ENCODE results near the gene TTC28.
"Not testable (repeated sequence)": the region's sequence is repeated elsewhere in the genome, so short reads cannot be mapped to it uniquely, and the experiment has no call there.

Gene TTC28

GRCh38 chr22:28075358-28075981 lies 604.2 kb downstream of the TTC28 start:
- peak in 3 of 42 donors; percentile 8 to 43 (median 10) for DNase-seq
- intact Hi-C loops (cut with DNase I) = no loop called here

GRCh38 chr22:28074526-28074925 lies 605.1 kb downstream of the TTC28 start:
- DNase-seq = no peak
- intact Hi-C loops (cut with DNase I) = no loop called here

GRCh38 chr22:28072066-28072465 lies 607.6 kb downstream of the TTC28 start:
- DNase-seq = no peak
- intact Hi-C loops (cut with DNase I) = no loop called here

GRCh38 chr22:28068826-28069225 lies 610.8 kb downstream of the TTC28 start:
- intact Hi-C loops (cut with DNase I) = no loop called here
- no peak for DNase-seq

GRCh38 chr22:28064920-28065319 lies 614.7 kb downstream of the TTC28 start:
- intact Hi-C loops (cut with DNase I) = no loop called here
- DNase-seq = no peak

- no peak for DNase-seq
- intact Hi-C loops (cut with DNase I) = no loop called here
Measured at GRCh38 chr22:28063656-28064055, 616.0 kb downstream of the TTC28 start.

GRCh38 chr22:28060594-28060993 lies 619.0 kb downstream of the TTC28 start:
- intact Hi-C loops (cut with DNase I); DNase-seq: not testable (repeated sequence)

- intact Hi-C loops (cut with DNase I) = loop anchor here (10.0 kb wide), 1 partner anchor 387 kb away; no protein-coding TSS in a partner anchor
- no peak for DNase-seq
Measured at GRCh38 chr22:28058036-28058435, 621.6 kb downstream of the TTC28 start.

- intact Hi-C loops (cut with DNase I) = loop anchor here (5.0 to 10.0 kb wide), 2 partner anchors 390 to 542 kb away; no protein-coding TSS in a partner anchor
Measured at GRCh38 chr22:28054819-28055208, 624.8 kb downstream of the TTC28 start.

GRCh38 chr22:28053896-28054818 lies 625.5 kb downstream of the TTC28 start:
- intact Hi-C loops (cut with DNase I) = loop anchor here (5.0 to 10.0 kb wide), 2 partner anchors 391 to 543 kb away; no protein-coding TSS in a partner anchor
- DNase-seq = peak in 1 of 42 donors; percentile 34

More at GRCh38 chr22:28054819-28055208, 624.8 kb downstream of the TTC28 start:
- no peak for DNase-seq

- intact Hi-C loops (cut with DNase I) = loop anchor here (5.0 to 10.0 kb wide), 2 partner anchors 392 to 544 kb away; no protein-coding TSS in a partner anchor
- no peak for DNase-seq
Measured at GRCh38 chr22:28052825-28053269, 626.8 kb downstream of the TTC28 start.

GRCh38 chr22:28051787-28052356 lies 627.8 kb downstream of the TTC28 start:
- intact Hi-C loops (cut with DNase I) = loop anchor here (5.0 to 10.0 kb wide), 2 partner anchors 393 to 545 kb away; no protein-coding TSS in a partner anchor
- DNase-seq = peak; percentile 31 to 93 (median 80)

- intact Hi-C loops (cut with DNase I) = loop anchor here (5.0 to 10.0 kb wide), 2 partner anchors 394 to 546 kb away; no protein-coding TSS in a partner anchor
- no peak for DNase-seq
Measured at GRCh38 chr22:28051091-28051786, 628.4 kb downstream of the TTC28 start.

- intact Hi-C loops (cut with DNase I) = loop anchor here (10.0 kb wide), 1 partner anchor 786 kb away; no protein-coding TSS in a partner anchor
- no peak for DNase-seq
Measured at GRCh38 chr22:28048529-28048928, 631.1 kb downstream of the TTC28 start.

- no peak for DNase-seq
- intact Hi-C loops (cut with DNase I) = loop anchor here (10.0 kb wide), 1 partner anchor 787 kb away; no protein-coding TSS in a partner anchor
Measured at GRCh38 chr22:28047740-28048139, 631.9 kb downstream of the TTC28 start.

- intact Hi-C loops (cut with DNase I) = loop anchor here (10.0 kb wide), 1 partner anchor 789 kb away; no protein-coding TSS in a partner anchor
- no peak for DNase-seq
Measured at GRCh38 chr22:28046100-28046499, 633.5 kb downstream of the TTC28 start.

GRCh38 chr22:28044546-28045173 lies 635.0 kb downstream of the TTC28 start:
- no peak for DNase-seq
- intact Hi-C loops (cut with DNase I) = loop anchor here (10.0 kb wide), 1 partner anchor 790 kb away; no protein-coding TSS in a partner anchor

- intact Hi-C loops (cut with DNase I) = loop anchor here (10.0 kb wide), 1 partner anchor 792 kb away; no protein-coding TSS in a partner anchor
- no peak for DNase-seq
Measured at GRCh38 chr22:28043266-28043665, 636.4 kb downstream of the TTC28 start.
